Stimulated activated CD4-positive, alpha-beta T cell treated with anti-CD3 and anti-CD28 coated beads, TNF-alpha, amount 100 ng/mL, for 4 hours (primary cell): ENCODE data around the gene CADM3.

Experiments used
- DNase-seq, 3 experiments: peaks; one replicate each; pipeline ENCODE4 v3.0.0-alpha.2; 2020; ENCODE audit warnings: low read depth in 3 of 3

Gene CADM3

GRCh38 chr1:159173320-159173719 lies 1.9 kb downstream of the CADM3 start:
- no peak for DNase-seq

- DNase-seq = no peak
Observed at GRCh38 chr1:159175571-159175970, 4.2 kb downstream of the CADM3 start.

GRCh38 chr1:159177272-159177907 lies 6.0 kb downstream of the CADM3 start:
- no peak for DNase-seq

GRCh38 chr1:159179906-159180305 lies 8.5 kb downstream of the CADM3 start:
- no peak for DNase-seq

- DNase-seq = no peak
Observed at GRCh38 chr1:159180516-159180915, 9.1 kb downstream of the CADM3 start.

GRCh38 chr1:159181328-159182024 lies 10.1 kb downstream of the CADM3 start:
- no peak for DNase-seq

GRCh38 chr1:159184201-159184600 lies 12.8 kb downstream of the CADM3 start:
- no peak for DNase-seq

- DNase-seq = no peak
Observed at GRCh38 chr1:159185121-159185520, 13.7 kb downstream of the CADM3 start.

- DNase-seq = no peak
Observed at GRCh38 chr1:159187033-159187432, 15.6 kb downstream of the CADM3 start.

GRCh38 chr1:159187647-159188374 lies 16.4 kb downstream of the CADM3 start:
- no peak for DNase-seq

- no peak for DNase-seq
Observed at GRCh38 chr1:159188375-159188788, 17.0 kb downstream of the CADM3 start.

GRCh38 chr1:159190441-159190840 lies 19.0 kb downstream of the CADM3 start:
- no peak for DNase-seq

- no peak for DNase-seq
Observed at GRCh38 chr1:159196543-159196942, 25.1 kb downstream of the CADM3 start.

GRCh38 chr1:159197561-159198557 lies 26.4 kb downstream of the CADM3 start:
- DNase-seq = peak in 1 of 3 experiments; percentile 8

GRCh38 chr1:159199901-159200300 lies 28.5 kb downstream of the CADM3 start:
- no peak for DNase-seq

GRCh38 chr1:159200769-159201168 lies 29.4 kb downstream of the CADM3 start:
- no peak for DNase-seq

GRCh38 chr1:159201642-159202041 lies 30.2 kb downstream of the CADM3 start:
- no peak for DNase-seq

- no peak for DNase-seq
Observed at GRCh38 chr1:159203610-159204009, 32.2 kb downstream of the CADM3 start.

GRCh38 chr1:159204161-159205141 lies 33.0 kb downstream of the CADM3 start, which contains the start of gene ACKR1:
Gene ACKR1, plus strand, starts transcription at chr1:159204875. Its CDS starts 85 bp downstream, at chr1:159204960.
- DNase-seq = no peak

- DNase-seq = no peak
Observed at GRCh38 chr1:159205225-159205624, 33.8 kb downstream of the CADM3 start.
